Epithelial cell of esophagus (primary cell): ENCODE measurements around the gene ELOVL3.

Source experiments
- DNase-seq: peaks from one replicate; pipeline ENCODE4 v3.0.0; 2010; ENCODE audit warnings: low read depth
- H3K4me3 ChIP-seq: 2 replicates; pipeline ENCODE4 v1.5.1; 2011; ENCODE audit warnings: mild to moderate bottlenecking, low read length, control low read depth
- TF ChIP-seq, protein P1 (sequence below): IDR thresholded peaks from 2 replicates; pipeline ENCODE4 v1.5.1; 2011; ENCODE audit warnings: low read depth, mild to moderate bottlenecking, low read length, control low read depth, inconsistent platforms; ENCODE audit not compliant: insufficient read depth; ENCODE audit errors: missing control alignments

Gene ELOVL3

DNA sequence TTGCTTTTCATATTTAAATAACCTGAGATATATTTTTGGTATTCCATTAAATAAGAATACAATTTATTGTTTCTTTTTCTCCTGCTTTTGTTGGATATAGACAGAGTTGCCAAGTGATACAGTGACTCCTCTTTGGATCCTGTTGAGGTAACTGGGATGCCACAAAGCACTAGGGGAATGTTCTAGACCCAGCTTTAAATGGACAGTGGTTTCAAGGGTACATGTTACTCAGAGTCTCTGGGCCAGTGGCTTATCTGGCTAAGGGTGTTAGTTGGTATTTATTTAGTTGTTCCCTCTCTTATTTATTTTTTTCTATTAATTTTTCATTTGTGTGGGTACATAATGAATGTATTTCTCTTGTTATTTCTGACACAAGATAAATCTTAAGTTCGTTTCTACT is 28.3 kb downstream of the ELOVL3 start:
- DNase-seq: no peak
- TF ChIP-seq, protein P1, sequence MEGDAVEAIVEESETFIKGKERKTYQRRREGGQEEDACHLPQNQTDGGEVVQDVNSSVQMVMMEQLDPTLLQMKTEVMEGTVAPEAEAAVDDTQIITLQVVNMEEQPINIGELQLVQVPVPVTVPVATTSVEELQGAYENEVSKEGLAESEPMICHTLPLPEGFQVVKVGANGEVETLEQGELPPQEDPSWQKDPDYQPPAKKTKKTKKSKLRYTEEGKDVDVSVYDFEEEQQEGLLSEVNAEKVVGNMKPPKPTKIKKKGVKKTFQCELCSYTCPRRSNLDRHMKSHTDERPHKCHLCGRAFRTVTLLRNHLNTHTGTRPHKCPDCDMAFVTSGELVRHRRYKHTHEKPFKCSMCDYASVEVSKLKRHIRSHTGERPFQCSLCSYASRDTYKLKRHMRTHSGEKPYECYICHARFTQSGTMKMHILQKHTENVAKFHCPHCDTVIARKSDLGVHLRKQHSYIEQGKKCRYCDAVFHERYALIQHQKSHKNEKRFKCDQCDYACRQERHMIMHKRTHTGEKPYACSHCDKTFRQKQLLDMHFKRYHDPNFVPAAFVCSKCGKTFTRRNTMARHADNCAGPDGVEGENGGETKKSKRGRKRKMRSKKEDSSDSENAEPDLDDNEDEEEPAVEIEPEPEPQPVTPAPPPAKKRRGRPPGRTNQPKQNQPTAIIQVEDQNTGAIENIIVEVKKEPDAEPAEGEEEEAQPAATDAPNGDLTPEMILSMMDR: no peak
- no peak overlapping the region for H3K4me3 ChIP-seq

DNA sequence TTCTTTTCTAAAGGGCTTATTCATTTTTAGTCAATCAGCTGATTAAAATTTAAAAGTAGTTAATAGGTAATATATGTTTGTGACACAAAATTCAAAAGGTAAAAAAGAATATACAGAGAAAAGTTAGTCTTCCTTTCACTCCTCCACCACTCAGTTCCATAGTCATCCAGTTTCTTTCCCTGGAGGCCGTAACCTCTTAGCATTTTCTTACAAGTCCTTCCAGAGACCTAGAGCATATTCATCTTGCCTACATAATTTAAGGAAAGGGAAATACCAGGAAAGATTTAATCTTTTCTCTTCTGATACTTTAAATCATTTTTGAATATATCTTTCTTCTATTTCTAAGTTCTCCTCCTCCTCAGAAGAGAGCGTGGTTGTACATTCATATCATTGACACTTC is 29.3 kb downstream of the ELOVL3 start:
- no peak overlapping the region for H3K4me3 ChIP-seq
- DNase-seq: no peak

DNA sequence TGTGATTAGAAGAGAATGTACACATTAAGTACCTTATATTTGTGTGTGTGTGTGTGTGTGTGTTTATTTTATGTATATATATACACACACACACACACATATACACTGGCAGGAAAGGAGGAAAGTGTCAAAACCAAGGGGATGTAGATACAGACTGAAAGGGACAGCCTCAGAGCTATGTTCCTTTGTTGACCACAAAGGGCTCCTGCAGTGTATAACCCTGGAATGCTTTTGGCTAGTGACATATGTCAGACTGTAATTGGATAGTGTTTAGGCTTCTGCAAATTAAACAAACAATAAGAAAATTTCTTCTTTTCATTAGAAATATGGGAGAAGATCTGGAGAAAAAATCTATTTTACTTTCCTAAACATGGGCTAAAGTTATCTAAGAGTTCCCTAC is 35.1 kb downstream of the ELOVL3 start:
- no peak overlapping the region for H3K4me3 ChIP-seq
- DNase-seq: no peak
- TF ChIP-seq, protein P1: no peak

More for the DNA sequence above, 29.3 kb downstream of the ELOVL3 start:
- TF ChIP-seq, protein P1: no peak

DNA sequence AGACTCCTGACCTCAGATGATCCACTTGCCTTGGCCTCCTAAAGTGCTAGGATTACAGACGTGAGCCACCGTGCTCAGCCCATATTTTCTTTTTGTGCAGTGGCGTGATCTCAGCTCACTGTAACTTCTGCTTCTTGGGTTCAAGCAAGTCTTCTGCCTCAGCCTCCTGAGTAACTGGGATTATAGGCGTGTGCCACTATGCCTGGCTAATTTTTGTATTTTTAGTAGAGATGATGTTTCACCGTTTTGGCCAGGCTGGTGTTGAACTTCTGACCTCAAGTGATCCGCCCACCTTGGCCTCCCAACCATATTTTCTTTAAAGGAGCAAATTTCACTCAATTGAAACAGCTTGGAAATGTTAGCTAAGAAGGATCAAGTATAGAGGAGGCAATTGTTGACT is 35.7 kb downstream of the ELOVL3 start:
- TF ChIP-seq, protein P1: no peak
- no peak for DNase-seq

DNA sequence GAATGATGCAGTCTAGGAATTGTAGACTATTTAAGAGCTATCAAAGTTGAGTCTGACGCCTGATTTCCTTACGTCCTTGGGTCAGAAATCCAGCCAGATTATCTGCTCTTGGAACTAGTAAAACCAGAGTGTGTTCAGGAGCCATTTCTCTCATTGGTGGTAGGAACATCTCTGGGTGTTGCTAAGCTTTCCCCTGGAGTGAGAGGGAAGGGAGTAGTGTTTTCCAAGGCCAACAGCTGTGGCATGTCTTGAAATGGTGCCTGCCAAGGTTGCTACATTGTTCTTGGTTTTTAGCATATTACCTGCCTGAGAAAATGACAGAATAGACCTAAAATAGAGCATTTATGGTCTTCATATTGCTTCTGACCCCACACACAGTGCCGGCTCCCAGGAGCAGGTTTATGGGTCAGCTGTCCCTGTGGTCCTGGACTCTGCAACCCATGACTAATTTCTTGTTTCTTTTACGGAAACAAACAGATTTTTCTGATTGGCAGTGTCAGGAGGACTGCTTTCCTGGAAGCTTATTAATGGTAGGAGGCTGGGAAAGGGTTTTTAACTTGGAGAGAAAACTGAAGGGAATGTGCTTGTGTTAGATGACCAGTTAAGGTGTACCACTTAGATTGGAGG is 36.8 kb downstream of the ELOVL3 start:
- H3K4me3 ChIP-seq: no peak overlapping the region
- TF ChIP-seq, protein P1: no peak
- DNase-seq: no peak

More for the DNA sequence above, 35.7 kb downstream of the ELOVL3 start:
- no peak overlapping the region for H3K4me3 ChIP-seq

DNA sequence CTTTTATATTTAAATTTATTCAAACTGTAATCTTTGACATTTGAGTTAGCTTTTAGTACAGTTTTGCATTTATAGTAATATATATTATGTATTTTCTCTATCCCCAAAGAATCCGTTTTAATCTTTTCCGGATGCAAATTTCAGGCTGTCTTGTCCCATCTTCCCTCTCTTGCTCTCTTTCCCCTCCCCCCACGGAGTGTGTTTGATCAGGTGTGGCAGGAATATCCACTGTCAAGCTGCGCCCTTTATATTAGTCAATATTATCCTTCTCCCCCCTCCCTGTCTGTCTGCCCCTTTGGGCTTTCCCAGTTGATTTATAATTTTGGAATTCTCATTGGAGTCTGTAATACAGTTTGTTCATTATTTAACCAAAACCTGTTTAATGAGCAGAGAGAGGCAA is 38.3 kb downstream of the ELOVL3 start:
- H3K4me3 ChIP-seq: no peak overlapping the region
- TF ChIP-seq, protein P1: no peak
- no peak for DNase-seq

DNA sequence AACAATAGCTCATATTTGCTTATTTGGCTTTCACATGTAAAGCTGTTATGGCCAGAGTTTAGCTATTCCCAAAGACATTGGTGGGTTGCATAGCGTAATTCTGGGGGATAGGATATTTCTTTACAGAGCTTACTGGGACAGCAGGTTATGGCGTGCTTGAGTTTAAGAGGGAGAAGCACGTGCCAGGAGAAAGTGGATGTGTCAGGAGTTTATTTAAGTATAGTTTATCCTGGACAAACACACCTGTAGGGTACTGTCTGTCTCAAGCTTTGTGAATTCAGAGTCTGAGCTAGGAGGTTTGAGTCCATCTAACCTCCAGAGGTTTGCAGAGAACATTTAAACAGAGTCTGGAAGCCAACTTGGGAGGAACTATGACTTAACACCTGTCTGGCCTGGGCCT is 40.6 kb downstream of the ELOVL3 start:
- no peak for DNase-seq
- TF ChIP-seq, protein P1: no peak
- no peak overlapping the region for H3K4me3 ChIP-seq
